B cell (primary cell): Measurements from ENCODE around the gene SMIM45.

Experiments
- ATAC-seq: fragments of 200-7000 bp; cut with Tn5 transposase; one replicate; pipeline ENCODE4 v1.10.0; 2021; ENCODE audit warnings: low read depth, mild to moderate bottlenecking, moderate number of reproducible peaks, moderate library complexity
- CTCF ChIA-PET: fragments of 350-600 bp; sonication (Branson Sonifier 250); formaldehyde crosslinking; loops from one replicate; lab custom pipeline; 2021; ENCODE audit warnings: antibody characterized with exemption, inconsistent platforms; lab: Charles Lee
- POLR2A ChIA-PET: fragments of 350-600 bp; sonication (Branson Sonifier 250); formaldehyde crosslinking; loops from one replicate; lab custom pipeline; 2021; ENCODE audit warnings: antibody characterized with exemption; lab: Charles Lee
- DNase-seq: peaks from one replicate; pipeline ENCODE4 v3.0.0; 2013
- H2AFZ ChIP-seq: 2 replicates; pipeline ENCODE4 v1.6.1; 2012; ENCODE audit warnings: mild to moderate bottlenecking, low read depth, low read length; ENCODE audit not compliant: insufficient read depth, poor library complexity, severe bottlenecking
- H3K27ac ChIP-seq, 2 donors: 1 replicate in 1 of 2; 2 replicates in 1 of 2; pipeline ENCODE4 v1.5.1; 2012 to 2013; ENCODE audit warnings: low read length in 2 of 2, mild to moderate bottlenecking in 2 of 2, moderate library complexity in 1 of 2
- H3K27me3 ChIP-seq, 4 experiments: fragments of 200-600 bp in 1 of 4; sonication (generic) in 1 of 4; replicated peaks in 1 of 4; 1 replicate in 2 of 4; 2 replicates in 2 of 4; pipeline versions ENCODE4 v1.6.1 to v1.7.0; 2013 to 2016; ENCODE audit warnings: low read length in 3 of 4, mild to moderate bottlenecking in 2 of 4, mixed read lengths in 1 of 4, moderate library complexity in 1 of 4; ENCODE audit not compliant: insufficient read depth in 4 of 4, control insufficient read depth in 3 of 4; ENCODE audit errors: control extremely low read depth in 1 of 4
- H3K36me3 ChIP-seq, 2 experiments: replicated peaks in 1 of 2; 1 replicate in 1 of 2; 2 replicates in 1 of 2; pipeline versions ENCODE4 v1.6.1 to v1.7.1; 2013; ENCODE audit warnings: low read length in 1 of 2; ENCODE audit not compliant: insufficient read depth in 2 of 2, control insufficient read depth in 1 of 2; ENCODE audit errors: control extremely low read depth in 1 of 2, extremely low read depth in 1 of 2
- H3K4me1 ChIP-seq, 2 donors: fragments of 200-600 bp in 1 of 2; sonication (generic) in 1 of 2; 1 replicate in 1 of 2; 2 replicates in 1 of 2; pipeline versions ENCODE4 v1.5.1 to v1.6.1; 2013 to 2017; ENCODE audit warnings: low read length in 2 of 2; ENCODE audit not compliant: control insufficient read depth in 2 of 2, insufficient read depth in 2 of 2
- H3K4me2 ChIP-seq: replicated peaks from 2 replicates; pipeline ENCODE3; 2012; ENCODE audit warnings: mild to moderate bottlenecking, low read depth, low read length; ENCODE audit not compliant: poor library complexity, severe bottlenecking
- H3K4me3 ChIP-seq, 5 experiments: fragments of 200-600 bp in 1 of 5; sonication (generic) in 1 of 5; 1 replicate in 3 of 5; 2 replicates in 2 of 5; pipeline versions ENCODE4 v1.5.1 to v1.7.0; 2011 to 2016; ENCODE audit warnings: low read length in 4 of 5, mild to moderate bottlenecking in 4 of 5, low read depth in 2 of 5, control low read depth in 1 of 5, moderate library complexity in 1 of 5; ENCODE audit not compliant: insufficient read depth in 1 of 5; ENCODE audit errors: control extremely low read depth in 1 of 5, extremely low read depth in 1 of 5
- H3K79me2 ChIP-seq: fragments of 200-600 bp; sonication (generic); one replicate; pipeline ENCODE4 v1.6.0; 2016; ENCODE audit warnings: low read length; ENCODE audit not compliant: control insufficient read depth, insufficient read depth
- H3K9ac ChIP-seq: fragments of 200-600 bp; sonication (generic); 2 replicates; pipeline ENCODE4 v1.6.1; 2017; ENCODE audit warnings: mild to moderate bottlenecking, low read length, moderate library complexity
- H3K9me3 ChIP-seq, 3 donors: one replicate each; pipeline versions ENCODE4 v1.6.1 to v1.7.1; 2013; ENCODE audit warnings: low read length in 2 of 3; ENCODE audit not compliant: control insufficient read depth in 2 of 3, insufficient read depth in 1 of 3; ENCODE audit errors: control extremely low read depth in 1 of 3
- H4K20me1 ChIP-seq: 2 replicates; pipeline ENCODE4 v1.6.0; 2012; ENCODE audit warnings: mild to moderate bottlenecking, low read length; ENCODE audit not compliant: insufficient read depth, control insufficient read depth, poor library complexity, severe bottlenecking
- H3K27ac Mint-ChIP-seq: one replicate; pipeline ENCODE4 v1.8.0; 2021; ENCODE audit warnings: mixed read lengths
- H3K27me3 Mint-ChIP-seq: one replicate; pipeline ENCODE4 v1.8.0; 2021; ENCODE audit warnings: mixed read lengths
- H3K4me1 Mint-ChIP-seq: one replicate; pipeline ENCODE4 v1.8.0; 2021; ENCODE audit warnings: mixed read lengths
- H3K4me3 Mint-ChIP-seq: one replicate; pipeline ENCODE4 v1.8.0; 2021; ENCODE audit warnings: mixed read lengths
- H3K9me3 Mint-ChIP-seq: one replicate; pipeline ENCODE4 v1.8.0; 2022; ENCODE audit warnings: mixed read lengths; ENCODE audit not compliant: insufficient read depth
- EZH2 ChIP-seq: IDR thresholded peaks from 2 replicates; pipeline ENCODE4 v1.6.1; 2012; ENCODE audit warnings: borderline replicate concordance, low read depth, mild to moderate bottlenecking, moderate library complexity, low read length; ENCODE audit not compliant: insufficient read depth, poor library complexity, severe bottlenecking
- WGBS: methylation state at CpG from one replicate; pipeline ENCODE4 v1.1.5; 2013; ENCODE audit warnings: missing lambda C conversion rate; ENCODE audit not compliant: insufficient coverage; 5-methylcytosine and 5-hydroxymethylcytosine counted together
- intact Hi-C: fragments of 100-400 bp; cut with micrococcal nuclease; formaldehyde crosslinking; loops from one replicate; pipeline ENCODE4 v1.10.0; 2022
- TF ChIP-seq, protein P1 (sequence below): fragments of 200-600 bp; IDR thresholded peaks from one replicate; pipeline ENCODE4 v1.8.0; 2022; ENCODE audit warnings: antibody characterized with exemption, mild to moderate bottlenecking

Gene SMIM45

DNA sequence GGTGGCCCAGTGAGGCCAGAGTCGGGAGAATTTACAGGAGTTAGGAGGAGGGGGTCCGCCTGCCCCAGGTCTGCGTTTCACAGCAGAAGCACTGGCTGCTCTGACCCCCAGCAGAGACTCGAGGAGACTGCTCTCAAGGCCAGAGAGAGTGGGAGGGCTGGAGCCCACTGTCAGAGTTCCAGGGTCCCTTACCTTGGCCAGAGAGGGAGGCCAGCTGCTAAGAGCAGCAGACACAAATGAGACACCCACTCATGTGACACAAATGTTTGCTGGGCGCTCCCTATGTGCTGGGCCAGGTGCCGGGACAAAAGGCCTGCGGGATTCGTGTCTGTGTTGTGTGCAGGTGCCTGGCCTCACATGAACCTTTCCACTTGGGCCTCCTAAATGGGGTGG lies 22.5 kb upstream of the SMIM45 start:
- Histone ChIP-seq H2AFZ (no peak overlapping the region), H3K27ac (peak overlapping the region; percentile 94 to 95), H3K27me3 (no peaks in the 10 kb centered on the region), H3K4me2 (peak overlapping the region; percentile 93), H3K9ac (no peak overlapping the region), H3K4me1 (peaks cover 76 to 88% of the 10 kb centered on the region in 2 donors), H4K20me1 (peaks cover 11% of the 10 kb centered on the region), H3K36me3 (peaks cover 0 to 12% of the 10 kb centered on the region in 2 experiments), H3K9me3 (peaks cover 0 to 4% (median 0%) of the 10 kb centered on the region in 3 donors), H3K4me3 (no peak overlapping the region), H3K79me2 (peaks cover 35% of the 10 kb centered on the region)
- Mint-ChIP-seq H3K27ac (peak overlapping the region; percentile 98), H3K9me3 (no peaks in the 10 kb centered on the region), H3K4me1 (peaks cover 66% of the 10 kb centered on the region), H3K27me3 (no peaks in the 10 kb centered on the region), H3K4me3 (peak overlapping the region; percentile 83)
- CTCF ChIA-PET = interaction anchor here (0.8 to 17.9 kb wide), 2 partner anchors 8 to 17 kb away, joined by 3 to 499 read pairs; no protein-coding TSS in a partner anchor
- POLR2A ChIA-PET = interaction anchor here (0.6 to 16.8 kb wide), 6 partner anchors 5 to 97 kb away, joined by 5 to 960 read pairs (median 8); partner anchors contain the start of genes SHISA8, SREBF2, TNFRSF13C and WBP2NL
- intact Hi-C loops = no loop called here
- DNase-seq (peak; percentile 56), ATAC-seq (no peak)
- TF ChIP-seq EZH2 = no peak
- TF ChIP-seq, protein P1, sequence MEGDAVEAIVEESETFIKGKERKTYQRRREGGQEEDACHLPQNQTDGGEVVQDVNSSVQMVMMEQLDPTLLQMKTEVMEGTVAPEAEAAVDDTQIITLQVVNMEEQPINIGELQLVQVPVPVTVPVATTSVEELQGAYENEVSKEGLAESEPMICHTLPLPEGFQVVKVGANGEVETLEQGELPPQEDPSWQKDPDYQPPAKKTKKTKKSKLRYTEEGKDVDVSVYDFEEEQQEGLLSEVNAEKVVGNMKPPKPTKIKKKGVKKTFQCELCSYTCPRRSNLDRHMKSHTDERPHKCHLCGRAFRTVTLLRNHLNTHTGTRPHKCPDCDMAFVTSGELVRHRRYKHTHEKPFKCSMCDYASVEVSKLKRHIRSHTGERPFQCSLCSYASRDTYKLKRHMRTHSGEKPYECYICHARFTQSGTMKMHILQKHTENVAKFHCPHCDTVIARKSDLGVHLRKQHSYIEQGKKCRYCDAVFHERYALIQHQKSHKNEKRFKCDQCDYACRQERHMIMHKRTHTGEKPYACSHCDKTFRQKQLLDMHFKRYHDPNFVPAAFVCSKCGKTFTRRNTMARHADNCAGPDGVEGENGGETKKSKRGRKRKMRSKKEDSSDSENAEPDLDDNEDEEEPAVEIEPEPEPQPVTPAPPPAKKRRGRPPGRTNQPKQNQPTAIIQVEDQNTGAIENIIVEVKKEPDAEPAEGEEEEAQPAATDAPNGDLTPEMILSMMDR = no peak
- WGBS = 61% methylated on average over 6 of the region's 8 CpGs

GRCh38 chr22:41931701-41932269 lies 20.2 kb upstream of the SMIM45 start:
- Histone ChIP-seq H3K79me2 (peaks cover 17% of the 10 kb centered on the region), H3K27me3 (no peaks in the 10 kb centered on the region), H4K20me1 (no peaks in the 10 kb centered on the region), H3K9ac (no peak overlapping the region), H3K27ac (peak overlapping the region; percentile 99), H3K9me3 (peaks cover 0 to 4% (median 0%) of the 10 kb centered on the region in 3 donors), H3K36me3 (no peaks in the 10 kb centered on the region), H3K4me1 (peaks cover 94 to 100% of the 10 kb centered on the region in 2 donors), H3K4me2 (peak overlapping the region; percentile 61), H3K4me3 (no peak overlapping the region), H2AFZ (no peak overlapping the region)
- 16% methylated on average over 10 of the region's 10 CpGs for WGBS
- ATAC-seq (peak; percentile 39), DNase-seq (peak; percentile 91)
- ChIA-PET CTCF (interaction anchor here (0.8 to 17.9 kb wide), 3 partner anchors 6 to 235 kb away, joined by 3 to 499 read pairs (median 3); no protein-coding TSS in a partner anchor), POLR2A (interaction anchor here (0.6 to 14.7 kb wide), 6 partner anchors 9 to 486 kb away, joined by 3 to 960 read pairs (median 4); partner anchors contain the start of genes SHISA8 and TNFRSF13C)
- Mint-ChIP-seq H3K27me3 (no peaks in the 10 kb centered on the region), H3K27ac (peak overlapping the region; percentile 99), H3K4me1 (peaks cover 82% of the 10 kb centered on the region), H3K9me3 (no peaks in the 10 kb centered on the region), H3K4me3 (peak overlapping the region; percentile 70)
- TF ChIP-seq, protein P1 = no peak
- no peak for TF ChIP-seq EZH2
- intact Hi-C loops = loop anchor here (1.0 kb wide), 1 partner anchor 9 kb away; no protein-coding TSS in a partner anchor
